Smooth muscle cell of trachea (primary cell): ENCODE data around the gene BGLAP. TPM values are rescaled to one million over a fixed set of nuclear protein-coding genes. Genes with fewer than 3 reads are reported as not detected.

Source experiments
- total RNA-seq: library from RNA; depleted of rRNA; stranded (reverse); fragments of >200 nt; gene quantifications from 2 replicates; pipeline ENCODE4 v1.2.1, GENCODE V29; 2014

Gene BGLAP
- 0.83 TPM in 1 of 2 replicates, not detected in the other for total RNA-seq

DNA sequence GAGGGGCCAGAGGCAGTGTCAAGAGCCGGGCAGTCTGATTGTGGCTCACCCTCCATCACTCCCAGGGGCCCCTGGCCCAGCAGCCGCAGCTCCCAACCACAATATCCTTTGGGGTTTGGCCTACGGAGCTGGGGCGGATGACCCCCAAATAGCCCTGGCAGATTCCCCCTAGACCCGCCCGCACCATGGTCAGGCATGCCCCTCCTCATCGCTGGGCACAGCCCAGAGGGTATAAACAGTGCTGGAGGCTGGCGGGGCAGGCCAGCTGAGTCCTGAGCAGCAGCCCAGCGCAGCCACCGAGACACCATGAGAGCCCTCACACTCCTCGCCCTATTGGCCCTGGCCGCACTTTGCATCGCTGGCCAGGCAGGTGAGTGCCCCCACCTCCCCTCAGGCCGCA is at the start of gene BGLAP:
Gene BGLAP (plus strand): TSS at position 259 of the 400 bp plus-strand sequence. CDS start 48 bp downstream, at position 307.

DNA sequence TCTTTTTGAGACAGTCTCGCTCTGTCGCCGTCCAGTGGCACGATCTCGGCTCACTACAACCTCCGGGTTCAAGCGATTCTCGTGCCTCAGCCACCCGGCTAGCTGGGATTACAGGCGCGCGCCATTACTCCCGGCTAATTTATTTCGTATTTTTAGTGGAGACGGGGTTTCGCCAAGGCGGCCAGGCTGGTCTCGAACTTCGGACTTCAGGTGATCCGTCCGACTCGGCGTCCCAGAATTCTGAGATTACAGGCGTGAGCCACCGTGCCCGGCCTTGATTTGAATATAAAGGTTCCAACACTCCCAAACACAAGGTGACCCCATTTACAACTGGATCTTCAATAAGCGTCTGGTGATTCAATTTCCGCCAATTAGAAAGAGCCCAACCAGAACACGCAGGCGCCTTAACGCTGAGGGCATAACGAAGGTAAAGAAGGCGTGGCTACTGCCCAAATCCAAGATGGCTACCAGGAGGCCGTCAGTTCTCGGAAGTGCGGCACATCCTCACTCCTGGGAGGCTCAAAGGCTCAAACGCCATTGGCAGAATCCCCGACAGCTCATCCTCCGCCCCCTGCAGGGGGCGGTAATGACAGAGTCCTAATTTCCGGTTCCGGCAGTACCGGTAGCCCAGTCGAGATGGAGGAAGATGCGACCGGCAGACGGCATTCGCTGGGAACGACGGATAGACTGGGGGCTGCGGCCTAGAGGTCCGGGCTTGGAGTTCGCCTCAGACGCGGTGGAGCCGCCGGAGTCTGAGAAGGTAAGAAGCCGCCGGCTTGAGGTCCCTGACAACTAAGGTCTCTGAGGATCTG is 48.3 kb upstream of the BGLAP start, which contains the start of gene SLC25A44:
Gene SLC25A44 (plus strand): TSS at position 617 of the 812 bp plus-strand sequence. CDS start 5,744 bp downstream, outside the sequence.

GRCh38 chr1:156212833-156213643 is 28.9 kb upstream of the BGLAP start, which contains the start of gene PMF1:
Gene PMF1, plus strand, starts transcription at chr1:156213007. Its CDS starts 9 bp downstream, at chr1:156213016.

GRCh38 chr1:156247460-156248322 is 5.7 kb downstream of the BGLAP start, which contains the start of gene PAQR6:
Gene PAQR6, minus strand, starts transcription at chr1:156248056. Its CDS starts 1,325 bp downstream, at chr1:156246731.

DNA sequence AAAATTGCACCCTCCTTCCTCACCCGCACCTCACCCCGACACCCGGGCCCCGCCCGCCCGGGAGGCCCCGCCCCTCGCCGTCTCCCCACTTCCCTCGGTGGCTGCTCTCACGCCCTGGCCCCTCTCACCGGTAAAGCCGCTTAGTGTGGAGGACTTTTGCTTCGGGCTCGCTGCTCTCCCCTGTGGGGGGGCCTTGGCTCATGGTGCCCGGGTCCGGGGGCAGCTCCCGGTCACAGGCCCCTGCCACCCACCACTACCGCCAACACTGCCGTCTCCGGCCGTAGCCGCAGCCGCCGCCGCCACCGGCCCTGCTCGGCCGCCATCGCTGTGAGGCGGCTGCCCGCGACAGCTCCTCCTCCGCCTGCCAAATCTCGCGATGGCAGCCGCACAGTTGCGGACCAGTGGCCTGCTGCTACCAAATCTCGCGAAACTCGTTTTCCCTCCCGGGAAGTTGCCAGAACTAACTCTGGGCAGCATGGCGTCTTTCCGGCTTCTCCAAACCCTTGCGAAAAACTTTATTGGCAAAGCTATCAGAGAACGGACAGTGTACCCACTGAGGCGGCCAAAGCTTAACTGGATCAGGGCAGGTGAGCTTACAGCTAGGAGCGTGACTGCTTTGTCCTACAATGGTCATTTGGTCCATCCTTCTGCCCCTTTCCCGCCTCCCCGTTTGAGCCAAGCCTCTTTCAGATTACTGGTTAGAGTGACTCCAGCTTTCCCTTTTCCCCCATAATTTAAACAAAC is 40.7 kb downstream of the BGLAP start, which contains the start of gene SMG5:
Gene SMG5 (minus strand): TSS at position 347 of the 744 bp plus-strand sequence. CDS start 145 bp downstream, at position 202.

GRCh38 chr1:156284112-156284511 is 42.1 kb downstream of the BGLAP start, which contains the start of gene TMEM79:
Gene TMEM79, plus strand, starts transcription at chr1:156284325. Its CDS starts 902 bp downstream, at chr1:156285227.

Other genes with a start within 250 kb of the BGLAP start
- 512 and 711 TPM in 2 replicates for gene SSR2, start 221.2 kb upstream of the BGLAP start, total RNA-seq
- 10.9 and 12.9 TPM in 2 replicates for gene UBQLN4, start 188.4 kb upstream of the BGLAP start, total RNA-seq
- gene LAMTOR2, start 187.4 kb upstream of the BGLAP start, total RNA-seq = 49.6 and 72.1 TPM in 2 replicates
- not detected in 2 replicates for gene RAB25, start 181.0 kb upstream of the BGLAP start, total RNA-seq
- gene MEX3A, start 159.7 kb upstream of the BGLAP start, total RNA-seq = 0.73 and 2.0 TPM in 2 replicates
- gene LMNA, start 127.5 kb upstream of the BGLAP start, total RNA-seq = 2,363 and 2,796 TPM in 2 replicates
- 1.7 and 1.8 TPM in 2 replicates for gene SEMA4A, start 88.6 kb upstream of the BGLAP start, total RNA-seq
- 7.7 and 8.1 TPM in 2 replicates for gene SLC25A44, start 48.1 kb upstream of the BGLAP start, total RNA-seq
- gene PMF1, start 29.2 kb upstream of the BGLAP start, total RNA-seq = 23.8 and 54.4 TPM in 2 replicates
- 0.29 and 0.66 TPM in 2 replicates for gene PAQR6, start 5.9 kb downstream of the BGLAP start, total RNA-seq
- 40.3 and 68.3 TPM in 2 replicates for gene SMG5, start 40.6 kb downstream of the BGLAP start, total RNA-seq
- gene TMEM79, start 42.1 kb downstream of the BGLAP start, total RNA-seq = 1.3 and 3.0 TPM in 2 replicates
- 79.4 and 138 TPM in 2 replicates for gene GLMP, start 53.5 kb downstream of the BGLAP start, total RNA-seq
- gene VHLL, start 57.1 kb downstream of the BGLAP start, total RNA-seq = not detected in 2 replicates
- gene CCT3, start 96.1 kb downstream of the BGLAP start, total RNA-seq = 486 and 506 TPM in 2 replicates
- gene TSACC, start 96.3 kb downstream of the BGLAP start, total RNA-seq = 0.33 TPM in 1 of 2 replicates, not detected in the other
- not detected in 2 replicates for gene RHBG, start 127.0 kb downstream of the BGLAP start, total RNA-seq